Smooth muscle cell (in vitro differentiated cells): ENCODE measurements around the gene SNAP47. TPM values are rescaled to one million over a fixed set of nuclear protein-coding genes. Genes with fewer than 3 reads are reported as not detected.

Experiments
- DNase-seq: peaks from one replicate; lab custom pipeline; 2025; ENCODE audit not compliant: unreplicated experiment; lab: John Stamatoyannopoulos, UW
- H2AFZ ChIP-seq: fragments of 200-600 bp; sonication (generic); 2 replicates; pipeline ENCODE4 v1.6.0; 2016; ENCODE audit warnings: antibody characterized with exemption, low read depth, mild to moderate bottlenecking
- H3F3A ChIP-seq: fragments of 200-600 bp; sonication (generic); 2 replicates; pipeline ENCODE4 v1.6.0; 2017; ENCODE audit warnings: antibody characterized with exemption, low read depth
- H3K27ac ChIP-seq: fragments of 200-600 bp; sonication (generic); 2 replicates; pipeline ENCODE4 v1.5.1; 2016; ENCODE audit warnings: low read depth, mild to moderate bottlenecking
- H3K27me3 ChIP-seq: fragments of 200-600 bp; sonication (generic); 2 replicates; pipeline ENCODE4 v1.6.1; 2016; ENCODE audit warnings: low read depth, mild to moderate bottlenecking
- H3K36me3 ChIP-seq: fragments of 200-600 bp; sonication (generic); 2 replicates; pipeline ENCODE4 v1.5.1; 2016; ENCODE audit warnings: low read depth
- H3K4me1 ChIP-seq: fragments of 200-600 bp; sonication (generic); 2 replicates; pipeline ENCODE4 v1.5.1; 2016; ENCODE audit warnings: low read depth
- H3K4me2 ChIP-seq: fragments of 200-600 bp; sonication (generic); 2 replicates; pipeline ENCODE4 v1.6.0; 2016; ENCODE audit warnings: mild to moderate bottlenecking
- H3K4me3 ChIP-seq: fragments of 200-600 bp; sonication (generic); 2 replicates; pipeline ENCODE4 v1.5.1; 2016; ENCODE audit warnings: mild to moderate bottlenecking
- H3K79me2 ChIP-seq: fragments of 200-600 bp; sonication (generic); 2 replicates; pipeline ENCODE4 v1.6.0; 2016; ENCODE audit warnings: low read depth, mild to moderate bottlenecking
- H3K9ac ChIP-seq: fragments of 200-600 bp; sonication (generic); 2 replicates; pipeline ENCODE4 v1.6.0; 2016; ENCODE audit warnings: low read depth
- H3K9me3 ChIP-seq: fragments of 200-600 bp; sonication (generic); replicated peaks from 2 replicates; pipeline ENCODE4 v1.5.1; 2016; ENCODE audit warnings: low read depth
- H4K20me1 ChIP-seq: fragments of 200-600 bp; sonication (generic); 2 replicates; pipeline ENCODE4 v1.6.0; 2016; ENCODE audit warnings: low read depth
- CTCF ChIP-seq: fragments of 200-600 bp; sonication (generic); IDR thresholded peaks from 2 replicates; pipeline ENCODE4 v1.5.1; 2017; ENCODE audit warnings: borderline replicate concordance, mild to moderate bottlenecking, antibody characterized with exemption; ENCODE audit not compliant: insufficient read depth, poor library complexity, severe bottlenecking
- WGBS: methylation state at CpG from one replicate; pipeline ENCODE4 v1.1.7; 2016; ENCODE audit warnings: low lambda C conversion rate; 5-methylcytosine and 5-hydroxymethylcytosine counted together
- polyA plus RNA-seq: library from polyadenylated mRNA; unstranded; fragments of >200 nt; fragmentation: Nextera tagmentation; extraction: Ambion mirVana; gene quantifications from 2 replicates; pipeline ENCODE4 v1.2.1, GENCODE V29; 2016
- total RNA-seq: library from RNA; depleted of rRNA; stranded (reverse); fragments of >200 nt; gene quantifications from 2 replicates; pipeline ENCODE4 v1.2.3, GENCODE V29; 2014

SNAP47 gene
- total and polyA plus RNA-seq, 2 experiments from 2014 or later, result 26.2 to 42.4 TPM

- no peak overlapping the region for H3K9ac ChIP-seq
- no peaks in the 10 kb centered on the region for H3K27me3 ChIP-seq
- no peak overlapping the region for H3K4me3 ChIP-seq
- H3K79me2 ChIP-seq, result peaks cover 31% of the 10 kb centered on the region
- no peak overlapping the region for H2AFZ ChIP-seq
- no peak for TF ChIP-seq CTCF
- no peaks in the 10 kb centered on the region for H3K9me3 ChIP-seq
- H3K4me2 ChIP-seq, result no peak overlapping the region
- H3K4me1 ChIP-seq, result no peaks in the 10 kb centered on the region
- 95% methylated on average over 19 of the region's 19 CpGs for WGBS
- no peaks in the 10 kb centered on the region for H3F3A ChIP-seq
- H3K36me3 ChIP-seq, result no peaks in the 10 kb centered on the region
- H4K20me1 ChIP-seq, result peaks cover 97% of the 10 kb centered on the region
- no peak overlapping the region for H3K27ac ChIP-seq
- no peak for DNase-seq
These were observed 14.9 kb downstream of the SNAP47 start for GRCh38 chr1:227749916-227750710.

- 93% methylated on average over 7 of the region's 7 CpGs for WGBS
- peaks cover 28% of the 10 kb centered on the region for H3K79me2 ChIP-seq
- DNase-seq, result no peak
- H3K9me3 ChIP-seq, result no peaks in the 10 kb centered on the region
- H4K20me1 ChIP-seq, result peaks cover 98% of the 10 kb centered on the region
- H3K27ac ChIP-seq, result no peak overlapping the region
- H3K36me3 ChIP-seq, result no peaks in the 10 kb centered on the region
- H2AFZ ChIP-seq, result no peak overlapping the region
- H3K4me3 ChIP-seq, result no peak overlapping the region
- peaks cover 6% of the 10 kb centered on the region for H3F3A ChIP-seq
- no peak overlapping the region for H3K4me2 ChIP-seq
- H3K9ac ChIP-seq, result no peak overlapping the region
- H3K4me1 ChIP-seq, result peaks cover 4% of the 10 kb centered on the region
- no peaks in the 10 kb centered on the region for H3K27me3 ChIP-seq
- no peak for TF ChIP-seq CTCF
These were observed 18.9 kb downstream of the SNAP47 start for GRCh38 chr1:227753999-227754711.

- Histone ChIP-seq H3K9ac (no peak overlapping the region), H3K36me3 (no peaks in the 10 kb centered on the region), H3K79me2 (peaks cover 28% of the 10 kb centered on the region), H3K27me3 (no peaks in the 10 kb centered on the region), H3K4me1 (peaks cover 4% of the 10 kb centered on the region), H3K27ac (no peak overlapping the region), H4K20me1 (peaks cover 97% of the 10 kb centered on the region), H3K9me3 (no peaks in the 10 kb centered on the region), H3K4me3 (no peak overlapping the region), H3K4me2 (no peak overlapping the region), H3F3A (peaks cover 9% of the 10 kb centered on the region), H2AFZ (no peak overlapping the region)
- WGBS, result 99% methylated on average over 4 of the region's 4 CpGs
- no peak for DNase-seq
- no peak for TF ChIP-seq CTCF
These were observed 19.7 kb downstream of the SNAP47 start for GRCh38 chr1:227754958-227755357.
